HEK293T (cell line): Measurements from ENCODE around the gene LSM14B.

Experiments used
- FOXA1 ChIP-seq: fragments of 450-650 bp; IDR thresholded peaks from 2 replicates; pipeline ENCODE4 v1.6.1; 2016; ENCODE audit warnings: mild to moderate bottlenecking
- FOXK2 ChIP-seq: fragments of 450-650 bp; IDR thresholded peaks from 2 replicates; pipeline ENCODE4 v1.6.1; 2016; ENCODE audit warnings: mild to moderate bottlenecking
- HDGF ChIP-seq: fragments of 450-650 bp; IDR thresholded peaks from 2 replicates; pipeline ENCODE4 v1.6.1; 2017; ENCODE audit warnings: antibody characterized with exemption, borderline replicate concordance
- SUZ12 ChIP-seq: fragments of 450-650 bp; IDR thresholded peaks from 2 replicates; pipeline ENCODE4 v1.6.1; 2016; ENCODE audit warnings: mild to moderate bottlenecking
- TARDBP ChIP-seq: fragments of 450-650 bp; IDR thresholded peaks from 2 replicates; pipeline ENCODE4 v1.6.1; 2016
- ZNF384 ChIP-seq: fragments of 450-650 bp; IDR thresholded peaks from 2 replicates; pipeline ENCODE4 v1.6.1; 2016
- TF ChIP-seq, protein P1 (sequence below): fragments of 450-650 bp; IDR thresholded peaks from 2 replicates; pipeline ENCODE4 v1.6.1; 2016

DNA sequence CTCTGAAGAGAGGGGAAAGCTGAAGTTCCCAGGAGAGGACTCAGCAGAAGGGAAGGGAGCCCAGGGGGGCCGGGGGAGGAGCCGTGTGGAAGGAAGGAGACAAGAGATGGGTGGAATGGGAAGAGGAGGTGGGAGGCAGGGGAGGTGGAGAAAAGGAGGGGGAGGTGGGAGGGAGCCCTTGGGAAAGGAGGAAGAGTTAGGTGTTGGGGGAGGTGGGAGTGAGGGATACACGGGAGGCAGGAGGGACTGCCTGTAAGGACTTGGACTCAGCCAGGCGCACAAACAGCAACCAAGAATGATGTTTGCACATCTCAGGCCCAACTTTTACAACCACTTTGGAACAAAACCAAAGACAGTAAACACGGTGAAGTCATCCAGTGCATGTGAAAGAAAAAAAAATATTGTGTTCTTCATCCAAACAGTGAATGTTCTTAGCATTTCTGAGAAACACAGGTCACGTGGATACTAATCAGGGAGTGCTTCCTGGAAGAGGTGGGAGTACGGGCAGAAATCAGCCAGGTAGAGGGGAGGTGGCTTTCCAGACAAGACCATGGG is 17.4 kb upstream of the LSM14B start:
- TF ChIP-seq ZNF384 = no peak
- TF ChIP-seq, protein P1, sequence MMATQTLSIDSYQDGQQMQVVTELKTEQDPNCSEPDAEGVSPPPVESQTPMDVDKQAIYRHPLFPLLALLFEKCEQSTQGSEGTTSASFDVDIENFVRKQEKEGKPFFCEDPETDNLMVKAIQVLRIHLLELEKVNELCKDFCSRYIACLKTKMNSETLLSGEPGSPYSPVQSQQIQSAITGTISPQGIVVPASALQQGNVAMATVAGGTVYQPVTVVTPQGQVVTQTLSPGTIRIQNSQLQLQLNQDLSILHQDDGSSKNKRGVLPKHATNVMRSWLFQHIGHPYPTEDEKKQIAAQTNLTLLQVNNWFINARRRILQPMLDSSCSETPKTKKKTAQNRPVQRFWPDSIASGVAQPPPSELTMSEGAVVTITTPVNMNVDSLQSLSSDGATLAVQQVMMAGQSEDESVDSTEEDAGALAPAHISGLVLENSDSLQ = no peak
- TF ChIP-seq FOXA1 = no peak
- no peak for TF ChIP-seq SUZ12
- TF ChIP-seq TARDBP = no peak
- TF ChIP-seq FOXK2 = no peak
- no peak for TF ChIP-seq HDGF
